ENCODE data around the gene SCAF1. TPM values are rescaled to one million over a fixed set of nuclear protein-coding genes. Genes with fewer than 3 reads are reported as not detected.

SCAF1 gene
- total and polyA plus RNA-seq, 2 of the 13 experiments (the other 11 are each of a cell fraction or from before 2014, with no cell fraction given) = 3.3 to 6.1 TPM

DNA sequence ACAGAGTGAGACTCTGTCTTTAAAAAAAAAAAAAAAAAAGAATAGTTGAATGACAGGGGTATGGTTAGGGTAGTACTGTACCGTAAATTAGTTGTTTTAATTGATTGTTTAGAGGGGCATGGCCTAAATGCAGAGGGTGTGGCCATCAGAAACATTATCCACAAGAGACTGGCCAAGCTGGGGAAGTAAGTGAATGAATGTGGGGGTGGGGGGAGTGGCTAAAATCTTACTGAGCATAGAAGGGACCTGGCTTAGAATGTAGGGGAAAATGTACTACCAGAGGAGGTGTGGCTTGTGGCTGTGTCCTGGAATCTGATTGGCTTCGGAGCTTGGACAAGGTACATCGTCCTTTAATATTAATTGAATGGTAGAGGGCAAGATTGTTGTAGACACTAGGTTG lies 27.5 kb downstream of the SCAF1 start:
- 100% methylated on average over 3 of the region's 3 CpGs for WGBS (ENCODE audit: low lambda C conversion rate)
- no TSS peak for BruUV-seq (replicated peaks)

More for the DNA sequence above, 27.5 kb downstream of the SCAF1 start:
- intact Hi-C loops (cut with micrococcal nuclease; ENCODE audit: unreplicated experiment) (no loop called here), in situ Hi-C loops (cut with HindIII; ENCODE audit: extremely low pct_ligation_motif_present, low pct_unique_long_range_greater_than_20kb) (no loop called here)
- Histone ChIP-seq H3K4me3 (replicated peaks in 1 of 3; ENCODE audit: insufficient read depth in 1 of 3, low read depth in 2 of 3, low read length in 3 of 3) (no peak overlapping the region), H3K79me2 (ENCODE audit: insufficient read depth, low read length) (peaks cover 26% of the 10 kb centered on the region), H3K4me1 (ENCODE audit: insufficient read depth, low read length) (peaks cover 28% of the 10 kb centered on the region), H2AFZ (ENCODE audit: low read length) (no peak overlapping the region), H3K36me3 (replicated peaks in 1 of 2; ENCODE audit: control insufficient read depth in 1 of 2, insufficient read depth in 2 of 2, low read length in 2 of 2) (peaks cover 1 to 6% of the 10 kb centered on the region in 2 experiments; a peak in 3 of 5 replicates), H4K20me1 (ENCODE audit: insufficient read depth, low read length) (no peaks in the 10 kb centered on the region), H3K9ac (ENCODE audit: insufficient read depth, low read depth, low read length) (no peak overlapping the region), H3K4me2 (ENCODE audit: low read depth, low read length) (no peak overlapping the region), H3K9me3 (ENCODE audit: low read length) (no peaks in the 10 kb centered on the region), H3K27me3 (ENCODE audit: control insufficient read depth in 1 of 2, insufficient read depth in 2 of 2, low read length in 2 of 2) (no peaks in the 10 kb centered on the region; a peak in 2 of 5 replicates), H3K27ac (ENCODE audit: extremely low read length, insufficient read depth, low read length) (no peak overlapping the region)
- FAIRE-seq (no peak), ATAC-seq (no peak), DNase-seq (ENCODE audit: low spot score) (no peak)
- POLR2A ChIA-PET = no interaction called here
- no peak for TF ChIP-seq ARID4A (CRISPR knock-in tag; IDR thresholded peaks at IDR 0.05; ENCODE audit: borderline replicate concordance)
- no peak for TF ChIP-seq ESRRA (CRISPR knock-in tag; IDR thresholded peaks at IDR 0.05; ENCODE audit: low read depth)
- CTCF ChIA-PET (ENCODE audit: low intra/inter-chr PET ratio, low total read pairs) = no interaction called here

Data from HepG2 (cell line).